D721Med (cell line): ENCODE measurements around the gene PPP3CB.
A peak's percentile ranks its signal among the peaks of the same experiment; 100 is the strongest.

Experiments used
- DNase-seq: peaks from one replicate; pipeline ENCODE4 v3.0.0; 2011; ENCODE audit warnings: low spot score; ENCODE audit not compliant: insufficient read length
- FAIRE-seq: peaks from 2 replicates; lab custom pipeline; 2011; peaks lifted over from hg19 to GRCh38; lab: Jason Lieb, UNC
- TF ChIP-seq, protein P1 (sequence below): IDR thresholded peaks from 2 replicates; pipeline ENCODE4 v1.5.1; 2012; ENCODE audit warnings: mild to moderate bottlenecking, control low read depth; ENCODE audit not compliant: insufficient read depth; ENCODE audit errors: missing control alignments

PPP3CB gene

DNA sequence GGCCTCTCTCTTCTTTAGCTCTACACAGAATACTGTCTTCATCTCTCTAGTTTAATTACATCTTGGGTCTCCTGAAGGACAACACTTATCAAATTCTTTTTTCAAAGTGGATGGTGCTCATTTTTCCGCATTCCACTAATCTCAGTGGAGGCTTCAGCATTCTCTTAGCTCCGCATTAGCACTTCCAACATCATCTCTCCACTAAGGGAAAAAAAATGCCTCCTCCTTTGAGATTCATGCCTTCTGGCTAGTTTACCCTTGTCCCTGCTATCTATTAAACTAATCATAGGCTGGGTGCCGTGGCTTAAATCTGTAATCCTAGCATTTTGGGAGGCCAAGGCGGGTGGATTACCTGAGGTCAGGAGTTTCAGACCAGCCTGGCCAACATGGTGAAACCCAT lies 9.2 kb downstream of the PPP3CB start:
- TF ChIP-seq, protein P1, sequence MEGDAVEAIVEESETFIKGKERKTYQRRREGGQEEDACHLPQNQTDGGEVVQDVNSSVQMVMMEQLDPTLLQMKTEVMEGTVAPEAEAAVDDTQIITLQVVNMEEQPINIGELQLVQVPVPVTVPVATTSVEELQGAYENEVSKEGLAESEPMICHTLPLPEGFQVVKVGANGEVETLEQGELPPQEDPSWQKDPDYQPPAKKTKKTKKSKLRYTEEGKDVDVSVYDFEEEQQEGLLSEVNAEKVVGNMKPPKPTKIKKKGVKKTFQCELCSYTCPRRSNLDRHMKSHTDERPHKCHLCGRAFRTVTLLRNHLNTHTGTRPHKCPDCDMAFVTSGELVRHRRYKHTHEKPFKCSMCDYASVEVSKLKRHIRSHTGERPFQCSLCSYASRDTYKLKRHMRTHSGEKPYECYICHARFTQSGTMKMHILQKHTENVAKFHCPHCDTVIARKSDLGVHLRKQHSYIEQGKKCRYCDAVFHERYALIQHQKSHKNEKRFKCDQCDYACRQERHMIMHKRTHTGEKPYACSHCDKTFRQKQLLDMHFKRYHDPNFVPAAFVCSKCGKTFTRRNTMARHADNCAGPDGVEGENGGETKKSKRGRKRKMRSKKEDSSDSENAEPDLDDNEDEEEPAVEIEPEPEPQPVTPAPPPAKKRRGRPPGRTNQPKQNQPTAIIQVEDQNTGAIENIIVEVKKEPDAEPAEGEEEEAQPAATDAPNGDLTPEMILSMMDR: no peak

DNA sequence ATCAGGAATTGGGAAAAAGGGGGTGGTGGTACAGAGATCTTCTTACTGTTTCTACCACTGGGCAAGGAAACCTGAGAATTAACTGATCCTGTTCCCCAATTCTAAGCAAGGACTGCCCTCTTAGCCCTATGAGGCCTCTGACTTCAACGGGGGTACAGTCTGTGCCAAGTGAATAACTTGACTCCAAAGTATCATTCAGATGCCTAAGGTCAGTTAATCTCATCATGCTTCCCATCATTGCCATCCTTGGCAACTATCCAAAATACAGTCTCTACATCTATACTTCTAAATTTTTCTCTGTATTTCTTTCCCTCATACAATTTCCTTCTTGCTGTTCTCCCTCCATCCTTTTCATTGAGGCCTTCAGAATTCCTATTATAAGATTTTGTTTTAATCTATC lies 10.5 kb downstream of the PPP3CB start:
- DNase-seq: no peak
- TF ChIP-seq, protein P1: no peak
- FAIRE-seq: no peak

More for the DNA sequence above, 9.2 kb downstream of the PPP3CB start:
- DNase-seq (no peak), FAIRE-seq (no peak)

DNA sequence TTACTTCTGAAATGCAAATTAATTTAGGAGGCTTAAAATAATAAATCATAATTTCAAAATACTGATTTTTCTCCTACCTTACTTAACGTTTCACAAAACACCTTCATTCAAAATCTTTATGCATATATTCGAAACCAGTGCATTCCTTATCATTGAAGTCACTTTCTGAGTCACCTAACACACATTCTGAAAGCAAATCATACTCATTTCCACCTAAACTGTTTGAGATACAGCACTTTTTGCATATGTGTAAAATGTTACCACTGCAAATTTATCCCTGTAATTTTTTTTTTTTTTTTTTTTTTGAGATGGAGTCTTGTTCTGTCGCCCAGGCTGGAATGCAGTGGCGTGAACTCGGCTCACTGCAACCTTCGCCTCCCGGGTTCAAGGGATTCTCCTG lies 15.7 kb downstream of the PPP3CB start:
- FAIRE-seq: no peak
- TF ChIP-seq, protein P1: no peak
- DNase-seq: no peak

DNA sequence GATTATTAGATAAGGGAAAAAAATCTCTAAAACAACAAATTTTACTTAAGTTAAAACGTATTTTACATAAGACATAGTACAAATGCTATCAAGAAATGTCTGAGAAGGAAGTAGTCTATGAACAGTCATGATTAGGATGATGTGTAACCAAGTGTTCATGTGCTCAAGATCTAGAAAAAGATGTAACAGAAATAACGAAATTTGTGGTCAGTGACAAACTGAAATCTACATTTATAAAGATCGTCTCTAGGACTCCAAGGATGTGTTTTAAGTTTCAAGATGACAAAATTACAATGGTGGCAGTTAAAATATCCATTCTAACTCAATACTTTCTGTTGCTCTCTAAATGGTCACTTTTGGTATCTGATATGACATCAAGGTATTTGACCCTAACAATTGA lies 17.2 kb downstream of the PPP3CB start:
- TF ChIP-seq, protein P1: no peak
- peak; percentile 25 for FAIRE-seq

DNA sequence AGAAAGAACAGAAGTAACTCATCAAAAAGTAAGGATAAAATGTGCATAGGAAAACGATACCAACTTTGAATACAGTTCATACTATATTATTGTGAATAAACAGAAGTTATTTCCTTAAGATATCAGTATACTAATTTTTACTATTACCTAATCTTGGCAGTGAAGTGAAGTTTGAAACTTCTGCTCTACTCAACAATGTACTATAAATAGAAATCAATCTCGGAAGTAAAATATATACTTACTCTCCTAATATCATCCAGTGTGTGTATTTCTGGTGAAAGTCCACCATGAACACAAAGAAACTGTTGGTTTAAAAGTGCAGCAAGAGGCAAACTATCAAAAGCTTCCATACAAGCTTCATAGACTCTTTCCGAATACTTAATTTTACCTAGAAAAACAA lies 24.6 kb downstream of the PPP3CB start:
- DNase-seq: no peak
- TF ChIP-seq, protein P1: no peak
- no peak for FAIRE-seq

More for the DNA sequence above, 17.2 kb downstream of the PPP3CB start:
- DNase-seq: no peak

DNA sequence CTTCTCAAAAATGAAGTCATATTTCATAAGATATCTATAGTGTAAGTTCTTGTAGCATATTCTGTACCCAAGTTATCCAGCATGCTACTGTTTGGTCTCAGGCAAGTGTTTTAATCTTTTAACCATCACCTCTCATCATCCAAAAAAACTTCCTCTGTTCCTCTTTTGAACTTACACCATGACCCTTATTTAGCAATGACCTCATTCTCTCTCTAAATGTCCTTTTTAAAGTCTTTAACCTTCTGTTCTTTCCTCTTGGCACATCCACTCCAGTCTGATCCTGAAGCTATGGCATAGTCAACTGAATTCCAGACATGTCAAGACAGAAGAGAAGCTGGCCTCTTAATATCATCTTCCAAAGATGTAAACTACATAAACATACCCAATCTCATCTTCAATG lies 26.2 kb downstream of the PPP3CB start:
- DNase-seq (no peak), FAIRE-seq (no peak)
- TF ChIP-seq, protein P1: no peak

DNA sequence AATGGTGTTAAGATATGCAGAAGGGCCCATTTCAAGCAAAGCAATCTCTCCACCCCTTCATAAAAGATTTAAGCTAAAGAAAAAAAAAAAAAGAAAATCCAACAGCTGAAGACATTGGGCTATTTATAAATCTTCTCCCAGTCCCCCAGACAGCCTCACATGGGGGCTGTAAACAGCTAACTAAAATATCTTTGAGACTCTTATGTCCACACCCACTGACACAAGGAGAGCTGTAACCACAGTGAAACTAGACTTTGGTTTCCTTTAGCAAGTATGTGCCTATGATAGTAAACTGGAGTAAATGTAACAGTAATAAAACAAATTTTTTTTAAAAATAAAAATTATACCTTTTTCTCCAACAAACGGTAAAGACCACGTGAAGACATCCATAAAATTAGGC lies 28.6 kb downstream of the PPP3CB start:
- DNase-seq (no peak), FAIRE-seq (no peak)
- TF ChIP-seq, protein P1: no peak
